Measurements from ENCODE around the gene CYP2J2.
"Not testable (repeated sequence)": the region's sequence is repeated elsewhere in the genome, so short reads cannot be mapped to it uniquely, and the experiment has no call there.

The CYP2J2 gene

GRCh38 chr1:59926381-59927123 lies at the start of gene CYP2J2:
Gene CYP2J2, minus strand, starts transcription at chr1:59926773. Its CDS starts 27 bp downstream, at chr1:59926746.
- DNase-seq (ENCODE audit: low read depth in 2 of 2) = peak in 1 of 2 experiments; percentile 47

- no peak for DNase-seq (ENCODE audit: low read depth in 2 of 2)
These were observed 47.1 kb upstream of the CYP2J2 start for GRCh38 chr1:59973719-59974118.

DNA sequence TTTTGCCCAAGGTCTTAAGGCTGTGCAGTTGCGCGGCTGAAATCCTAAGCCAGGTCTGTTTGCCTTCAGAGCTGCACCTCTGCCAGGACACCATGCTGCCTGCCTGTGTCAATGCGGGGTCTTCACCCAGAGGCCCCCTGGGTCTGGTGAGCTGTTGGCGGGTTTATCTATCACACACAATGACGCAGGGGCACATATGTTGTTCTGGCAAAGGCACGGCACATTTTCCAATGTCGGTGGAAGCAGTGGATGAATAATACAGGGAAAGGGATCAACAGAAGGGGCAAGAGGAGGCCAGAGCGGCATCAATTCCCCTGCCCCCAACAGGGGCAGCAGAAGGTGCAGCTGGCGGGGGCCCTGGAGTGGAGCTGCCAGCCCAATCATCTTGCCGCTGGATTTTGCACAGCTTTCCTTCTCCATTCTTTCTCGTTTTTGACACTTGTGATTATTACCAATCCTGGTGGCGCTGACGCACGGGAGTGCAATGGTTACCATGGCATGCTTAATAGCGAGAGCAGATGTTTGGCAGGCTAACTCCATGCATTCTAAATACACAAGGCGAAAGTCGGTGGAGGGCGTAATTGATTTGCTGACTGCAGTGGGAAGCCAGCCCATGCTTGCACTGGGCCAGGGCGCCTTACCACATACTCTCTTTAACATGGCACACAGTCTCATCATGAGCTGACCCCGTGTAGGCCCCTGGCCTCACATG lies 45.8 kb upstream of the CYP2J2 start:
- no peak for DNase-seq (ENCODE audit: low read depth in 2 of 2)

DNA sequence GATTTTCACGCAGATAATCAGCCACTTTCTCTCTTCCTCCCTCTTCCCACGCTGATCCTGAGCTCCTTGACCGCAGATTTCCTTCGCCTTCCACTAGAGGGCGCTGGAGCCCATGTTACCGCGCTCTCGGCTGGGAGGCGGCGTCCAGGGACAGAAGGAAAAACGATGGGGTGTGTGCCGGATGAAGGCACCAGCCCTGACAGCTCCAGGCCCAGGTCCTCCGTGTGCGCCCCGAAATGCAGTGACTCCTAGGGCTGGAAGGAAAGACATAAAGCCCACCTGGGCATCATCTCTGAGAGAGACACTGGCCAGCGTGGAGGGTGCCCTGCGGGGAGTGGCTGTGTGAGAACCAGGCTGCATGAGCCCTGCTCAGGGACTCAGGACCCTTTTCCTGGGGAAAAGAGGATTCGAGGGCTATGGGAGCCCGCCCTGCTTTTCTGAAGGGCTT lies 44.9 kb upstream of the CYP2J2 start:
- DNase-seq (ENCODE audit: low read depth in 2 of 2) = peak in 1 of 2 experiments; percentile 53

- DNase-seq (ENCODE audit: low read depth in 2 of 2) = not testable (repeated sequence)
These were observed 43.1 kb upstream of the CYP2J2 start for GRCh38 chr1:59969542-59970175.

- not testable (repeated sequence) for DNase-seq (ENCODE audit: low read depth in 2 of 2)
These were observed 42.2 kb upstream of the CYP2J2 start for GRCh38 chr1:59968746-59969145.

- DNase-seq (ENCODE audit: low read depth in 2 of 2) = no peak
These were observed 41.2 kb upstream of the CYP2J2 start for GRCh38 chr1:59967780-59968179.

GRCh38 chr1:59967141-59967697 lies 40.6 kb upstream of the CYP2J2 start:
- no peak for DNase-seq (ENCODE audit: low read depth in 2 of 2)

DNA sequence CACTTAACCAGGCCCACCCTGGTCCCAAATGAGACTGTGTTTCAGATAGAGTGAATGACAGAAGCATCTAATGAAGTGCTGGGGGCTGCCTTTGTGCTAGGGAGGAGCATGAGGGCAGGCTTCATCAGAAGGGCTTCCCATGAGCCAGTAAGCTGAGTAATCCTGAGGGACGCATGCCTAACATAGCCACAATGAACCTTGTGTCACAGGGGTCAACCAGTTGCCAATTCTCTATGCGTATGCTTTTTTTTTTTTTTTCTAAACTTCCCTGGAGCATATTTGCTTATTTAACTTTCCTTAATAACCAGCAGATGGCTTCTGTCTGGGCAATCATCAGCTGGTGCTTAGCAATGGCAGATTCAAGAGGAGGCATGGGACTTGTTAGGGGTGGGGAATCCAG lies 25.5 kb upstream of the CYP2J2 start:
- no peak for DNase-seq (ENCODE audit: low read depth in 2 of 2)

GRCh38 chr1:59949648-59950047 lies 23.1 kb upstream of the CYP2J2 start:
- no peak for DNase-seq (ENCODE audit: low read depth in 2 of 2)

- no peak for DNase-seq (ENCODE audit: low read depth in 2 of 2)
These were observed 22.4 kb upstream of the CYP2J2 start for GRCh38 chr1:59948990-59949389.

DNA sequence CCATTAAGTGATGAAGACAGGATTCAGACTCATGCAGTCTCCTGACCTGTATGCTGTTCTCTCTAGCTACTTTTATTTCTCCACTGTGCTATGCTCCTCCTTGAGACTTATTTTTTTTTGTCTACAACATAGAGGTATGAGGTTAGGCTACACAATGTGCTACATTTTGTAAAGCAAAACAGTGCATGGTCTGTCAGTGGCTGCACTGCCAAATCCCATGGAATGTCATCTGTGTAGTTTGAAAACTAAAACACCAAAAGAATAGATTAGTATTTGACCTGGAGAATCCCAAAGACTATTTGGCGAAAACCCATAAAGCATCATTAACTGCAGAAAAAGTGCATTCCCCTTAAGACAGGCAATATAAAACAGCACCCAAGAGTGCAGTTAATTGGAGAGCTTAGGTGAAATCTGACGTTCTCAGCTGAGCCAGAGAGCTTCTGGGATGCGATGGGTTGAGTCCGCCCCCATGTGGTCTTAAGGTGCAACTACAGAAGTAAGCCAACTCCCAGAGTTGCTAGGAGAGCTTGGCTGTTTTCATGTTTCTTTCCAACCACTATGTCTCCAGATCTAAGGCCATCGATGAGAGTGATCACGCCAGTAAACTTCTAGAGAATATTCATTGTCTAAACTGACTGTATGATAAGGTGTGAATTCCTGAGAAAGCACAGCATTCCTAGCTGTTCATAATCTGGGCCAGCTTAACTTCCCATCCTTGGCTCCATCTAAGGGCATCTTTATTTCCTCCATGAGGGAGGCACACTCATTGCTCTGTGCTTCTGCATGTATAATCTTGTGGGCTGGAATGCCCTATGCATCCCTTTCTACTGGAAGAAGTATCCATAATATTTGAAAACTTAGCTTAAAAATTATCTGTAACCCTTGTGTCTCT lies 20.7 kb upstream of the CYP2J2 start:
- peak in 1 of 2 experiments; percentile 19 for DNase-seq (ENCODE audit: low read depth in 2 of 2)

GRCh38 chr1:59945790-59946189 lies 19.2 kb upstream of the CYP2J2 start:
- DNase-seq (ENCODE audit: low read depth in 2 of 2) = no peak

DNA sequence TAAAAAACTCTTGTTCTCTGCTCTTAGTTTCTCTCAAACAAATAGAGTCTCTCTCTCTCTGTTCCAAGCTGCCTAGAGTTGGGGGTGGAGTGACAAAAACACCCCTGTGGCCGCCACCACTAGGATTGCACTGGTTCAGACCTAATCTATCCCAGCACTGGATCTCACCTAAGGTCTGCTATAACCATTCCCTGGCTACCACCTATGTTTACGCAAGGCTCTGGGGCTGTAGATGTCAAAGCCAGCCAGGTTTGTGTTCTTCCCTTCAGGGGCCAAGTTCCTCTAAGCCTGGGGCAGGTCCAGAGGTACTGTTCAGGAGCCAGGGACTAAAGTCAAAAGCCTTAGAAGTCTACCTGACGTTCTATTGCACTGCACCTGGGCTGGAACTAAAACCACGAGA lies 12.8 kb upstream of the CYP2J2 start:
- DNase-seq (ENCODE audit: low read depth in 2 of 2) = no peak

GRCh38 chr1:59937636-59938210 lies 11.2 kb upstream of the CYP2J2 start:
- DNase-seq (ENCODE audit: low read depth in 2 of 2) = no peak

- DNase-seq (ENCODE audit: low read depth in 2 of 2) = no peak
These were observed 9.8 kb upstream of the CYP2J2 start for GRCh38 chr1:59936358-59936821.

DNA sequence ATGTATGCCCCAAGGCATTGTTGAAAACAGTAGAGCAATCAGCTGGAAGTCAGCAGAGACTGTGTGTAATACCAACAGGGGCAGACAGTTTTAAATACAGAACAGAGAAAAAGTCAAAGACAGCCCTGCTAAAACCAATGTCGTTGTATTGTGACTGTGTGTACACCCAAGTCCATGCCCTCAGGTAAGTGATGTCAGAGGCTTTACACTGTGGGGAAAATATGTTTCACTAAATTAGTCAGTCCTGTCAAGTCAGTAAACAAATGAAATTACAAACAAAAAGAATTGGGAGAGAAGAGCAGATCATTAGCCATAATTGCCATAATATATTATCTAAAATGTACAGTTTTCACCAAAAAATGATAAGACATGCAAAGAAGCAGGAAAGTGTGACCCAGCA lies 2.4 kb upstream of the CYP2J2 start:
- DNase-seq (ENCODE audit: low read depth in 2 of 2) = no peak

- DNase-seq (ENCODE audit: low read depth in 2 of 2) = no peak
These were observed 640 bp upstream of the CYP2J2 start for GRCh38 chr1:59927213-59927612.

- no peak for DNase-seq (ENCODE audit: low read depth in 2 of 2)
These were observed 1.9 kb downstream of the CYP2J2 start for GRCh38 chr1:59924653-59925052.

DNA sequence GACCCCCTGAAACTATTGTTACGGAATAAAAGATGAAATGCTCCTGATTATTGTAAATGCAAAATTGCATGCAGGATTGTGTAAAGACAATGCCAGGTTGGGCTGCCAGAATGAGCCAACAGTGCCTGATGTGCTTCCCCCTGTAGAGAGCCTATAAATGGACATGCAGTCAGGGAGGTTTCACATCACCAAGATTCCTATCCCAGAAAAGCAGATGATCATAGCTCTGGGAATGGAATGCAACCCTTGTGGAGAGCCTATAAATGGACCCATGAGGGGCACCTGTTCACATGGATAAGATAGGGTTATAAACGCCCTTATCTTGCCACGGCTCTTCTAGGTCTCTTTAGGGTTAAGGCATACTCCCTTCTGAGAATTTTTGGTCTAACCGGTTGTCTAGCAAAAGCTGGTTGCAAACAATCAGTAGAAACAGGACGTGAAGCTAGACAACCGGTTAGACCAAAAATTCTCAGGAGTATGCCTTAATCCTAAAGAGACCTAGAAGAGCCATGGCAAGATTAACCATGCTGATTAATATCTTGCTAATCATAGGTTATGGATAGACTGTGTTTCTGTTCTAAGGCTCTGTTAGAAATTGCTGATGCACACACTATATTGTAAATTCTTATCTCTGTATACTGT lies 5.2 kb downstream of the CYP2J2 start:
- DNase-seq (ENCODE audit: low read depth in 2 of 2) = not testable (repeated sequence)
